Endothelial cell of umbilical vein (primary cell): Measurements from ENCODE around the gene RNU5B-1. TPM values are rescaled to one million over a fixed set of nuclear protein-coding genes. Genes with fewer than 3 reads are reported as not detected.

Experiments used
- polyA plus RNA-seq, 4 experiments: library from polyadenylated mRNA; depleted of rRNA in 3 of 4; stranded (reverse) in 3 of 4; unstranded in 1 of 4; fragments of >200 nt; gene quantifications; 2 replicates each; pipeline versions ENCODE4 v1.2.1 to v1.2.3, GENCODE V29; 2011 to 2012; ENCODE audit warnings: missing spikeins in 1 of 4
- small RNA-seq: library from RNA; depleted of rRNA; stranded (forward); fragments of <200 nt; gene quantifications from one replicate; pipeline ENCODE3, GENCODE V24; 2012; ENCODE audit warnings: low replicate concordance, low read depth; ENCODE audit not compliant: insufficient read depth, insufficient read length
- total RNA-seq: library from RNA; stranded (reverse); gene quantifications from 2 replicates; pipeline ENCODE4 v1.2.3, GENCODE V29; 2021

The RNU5B-1 gene
- total and polyA plus RNA-seq, 2 donors (not counting 3 experiments of a cell fraction or from before 2014, with no cell fraction given) = not detected

Small RNA genes lying within 50 kb of the gene (small RNA-seq; reads per million reads assigned to genes)
- gene RNU5A-1 = 196 reads per million, percentile 99 among the genes with 10 or more reads in this experiment
- gene RNU5B-1 = 20.8 reads per million, percentile 80 among the genes with 10 or more reads in this experiment
- gene SNORA24B = 3.3 reads per million, percentile 21 among the genes with 10 or more reads in this experiment

Other genes with a start within 250 kb of the RNU5B-1 start
- not detected in 2 replicates for gene RASL12, start 236.7 kb upstream of the RNU5B-1 start, total RNA-seq
- not detected in 2 replicates for gene RASL12, start 236.7 kb upstream of the RNU5B-1 start, polyA plus RNA-seq
- gene KBTBD13, start 227.9 kb upstream of the RNU5B-1 start, total RNA-seq = not detected in 2 replicates
- gene KBTBD13, start 227.9 kb upstream of the RNU5B-1 start, polyA plus RNA-seq = not detected in 2 replicates
- 3.9 and 5.0 TPM in 2 replicates for gene UBAP1L, start 189.5 kb upstream of the RNU5B-1 start, total RNA-seq
- gene UBAP1L, start 189.5 kb upstream of the RNU5B-1 start, polyA plus RNA-seq = 1.9 and 2.9 TPM in 2 replicates
- 19.5 and 26.6 TPM in 2 replicates for gene PDCD7, start 170.9 kb upstream of the RNU5B-1 start, total RNA-seq
- gene PDCD7, start 170.9 kb upstream of the RNU5B-1 start, polyA plus RNA-seq = 11.1 and 12.1 TPM in 2 replicates
- gene CLPX, start 119.3 kb upstream of the RNU5B-1 start, total RNA-seq = 41.4 and 41.8 TPM in 2 replicates
- gene CLPX, start 119.3 kb upstream of the RNU5B-1 start, polyA plus RNA-seq = 8.0 and 11.1 TPM in 2 replicates
- not detected in 2 replicates for gene CILP, start 93.2 kb upstream of the RNU5B-1 start, total RNA-seq
- 0.01 and 0.02 TPM in 2 replicates for gene CILP, start 93.2 kb upstream of the RNU5B-1 start, polyA plus RNA-seq
- gene PARP16, start 17.8 kb upstream of the RNU5B-1 start, total RNA-seq = 6.0 and 6.3 TPM in 2 replicates
- 3.9 and 4.4 TPM in 2 replicates for gene PARP16, start 17.8 kb upstream of the RNU5B-1 start, polyA plus RNA-seq
- not detected in 2 replicates for gene RNU5A-1, start 8.6 kb upstream of the RNU5B-1 start, total RNA-seq
- gene RNU5A-1, start 8.6 kb upstream of the RNU5B-1 start, polyA plus RNA-seq = not detected in 2 replicates
- not detected in 2 replicates for gene IGDCC3, start 73.3 kb downstream of the RNU5B-1 start, total RNA-seq
- gene IGDCC3, start 73.3 kb downstream of the RNU5B-1 start, polyA plus RNA-seq = 0.03 TPM in 1 of 2 replicates, not detected in the other
- 0.07 and 0.60 TPM in 2 replicates for gene IGDCC4, start 118.3 kb downstream of the RNU5B-1 start, total RNA-seq
- 0.06 and 0.07 TPM in 2 replicates for gene IGDCC4, start 118.3 kb downstream of the RNU5B-1 start, polyA plus RNA-seq
- 34.2 and 35.3 TPM in 2 replicates for gene DPP8, start 213.0 kb downstream of the RNU5B-1 start, total RNA-seq
- 9.4 and 12.1 TPM in 2 replicates for gene DPP8, start 213.0 kb downstream of the RNU5B-1 start, polyA plus RNA-seq
- 61.1 and 61.9 TPM in 2 replicates for gene HACD3, start 225.8 kb downstream of the RNU5B-1 start, total RNA-seq
- gene HACD3, start 225.8 kb downstream of the RNU5B-1 start, polyA plus RNA-seq = 37.9 and 47.4 TPM in 2 replicates